Central memory CD8-positive, alpha-beta T cell (primary cell): ENCODE measurements around the gene NLRP3.

Experiments
- ATAC-seq: fragments of 150-1000 bp; cut with Tn5 transposase; replicated peaks from 2 replicates; pipeline ENCODE4 v1.10.0; 2022; ENCODE audit warnings: mild to moderate bottlenecking, moderate FRiP score, moderate number of reproducible peaks; ENCODE audit not compliant: poor library complexity, severe bottlenecking; ENCODE audit errors: extremely low read depth
- DNase-seq, 2 donors: peaks; one replicate each; pipeline ENCODE4 v3.0.0; 2021; ENCODE audit warnings: low spot score in 2 of 2
- H3K27ac Mint-ChIP-seq: one replicate; pipeline ENCODE4 v1.8.0; 2022; ENCODE audit warnings: low read depth, mild to moderate bottlenecking, moderate library complexity, mixed read lengths
- H3K27me3 Mint-ChIP-seq: one replicate; pipeline ENCODE4 v1.8.0; 2022; ENCODE audit warnings: mixed read lengths
- H3K36me3 Mint-ChIP-seq: one replicate; pipeline ENCODE4 v1.8.0; 2022; ENCODE audit warnings: mild to moderate bottlenecking, moderate library complexity, mixed read lengths; ENCODE audit not compliant: insufficient read depth
- H3K4me1 Mint-ChIP-seq: one replicate; pipeline ENCODE4 v1.8.0; 2022; ENCODE audit warnings: mixed read lengths
- H3K4me3 Mint-ChIP-seq: one replicate; pipeline ENCODE4 v1.8.0; 2022; ENCODE audit warnings: mild to moderate bottlenecking, moderate library complexity, mixed read lengths
- H3K9me3 Mint-ChIP-seq: one replicate; pipeline ENCODE4 v1.8.0; 2022; ENCODE audit warnings: mixed read lengths

Gene NLRP3

DNA sequence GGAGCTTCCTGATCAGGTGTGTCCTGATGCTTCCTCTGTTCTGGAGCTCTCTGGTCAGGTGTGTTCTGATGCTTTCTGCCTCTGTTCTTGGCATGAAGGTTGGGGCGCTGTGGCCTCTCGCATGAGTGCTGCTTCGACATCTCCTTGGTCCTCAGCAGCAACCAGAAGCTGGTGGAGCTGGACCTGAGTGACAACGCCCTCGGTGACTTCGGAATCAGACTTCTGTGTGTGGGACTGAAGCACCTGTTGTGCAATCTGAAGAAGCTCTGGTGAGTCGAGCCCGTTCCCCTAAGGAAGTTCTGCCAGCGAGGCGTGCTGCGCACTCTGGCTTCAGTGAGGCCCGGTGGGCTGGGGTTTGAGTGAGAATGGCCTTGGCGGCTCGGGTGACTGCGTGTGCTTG lies 18.0 kb downstream of the NLRP3 start:
- no peak overlapping the region for H3K27ac Mint-ChIP-seq
- H3K4me3 Mint-ChIP-seq = no peak overlapping the region
- H3K27me3 Mint-ChIP-seq = no peaks in the 10 kb centered on the region
- no peak for ATAC-seq
- DNase-seq = no peak
- H3K36me3 Mint-ChIP-seq = peaks cover 26% of the 10 kb centered on the region
- H3K9me3 Mint-ChIP-seq = no peaks in the 10 kb centered on the region
- H3K4me1 Mint-ChIP-seq = peaks cover 5% of the 10 kb centered on the region

- H3K9me3 Mint-ChIP-seq = no peaks in the 10 kb centered on the region
- H3K27ac Mint-ChIP-seq = no peak overlapping the region
These were observed 19.2 kb downstream of the NLRP3 start for GRCh38 chr1:247435030-247435758.

DNA sequence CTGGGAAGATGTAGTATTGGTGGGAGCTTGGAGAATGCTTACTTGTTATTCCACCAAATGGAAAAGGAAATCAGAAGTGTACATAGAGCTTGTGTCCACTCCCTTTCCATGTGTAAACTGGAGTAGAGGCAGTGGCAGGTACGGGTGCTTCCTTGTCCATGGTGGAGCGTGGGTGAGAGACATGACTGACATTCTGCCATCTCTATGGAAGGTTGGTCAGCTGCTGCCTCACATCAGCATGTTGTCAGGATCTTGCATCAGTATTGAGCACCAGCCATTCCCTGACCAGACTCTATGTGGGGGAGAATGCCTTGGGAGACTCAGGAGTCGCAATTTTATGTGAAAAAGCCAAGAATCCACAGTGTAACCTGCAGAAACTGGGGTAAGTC lies 19.8 kb downstream of the NLRP3 start:
- Mint-ChIP-seq H3K4me1 (peaks cover 14% of the 10 kb centered on the region), H3K9me3 (no peaks in the 10 kb centered on the region), H3K27ac (no peak overlapping the region), H3K4me3 (no peak overlapping the region), H3K36me3 (peaks cover 25% of the 10 kb centered on the region), H3K27me3 (no peaks in the 10 kb centered on the region)
- ATAC-seq (no peak), DNase-seq (no peak)

More at GRCh38 chr1:247435030-247435758, 19.2 kb downstream of the NLRP3 start:
- H3K4me1 Mint-ChIP-seq = peaks cover 9% of the 10 kb centered on the region
- H3K36me3 Mint-ChIP-seq = peaks cover 26% of the 10 kb centered on the region
- no peak overlapping the region for H3K4me3 Mint-ChIP-seq
- no peak for ATAC-seq
- H3K27me3 Mint-ChIP-seq = no peaks in the 10 kb centered on the region
- no peak for DNase-seq

DNA sequence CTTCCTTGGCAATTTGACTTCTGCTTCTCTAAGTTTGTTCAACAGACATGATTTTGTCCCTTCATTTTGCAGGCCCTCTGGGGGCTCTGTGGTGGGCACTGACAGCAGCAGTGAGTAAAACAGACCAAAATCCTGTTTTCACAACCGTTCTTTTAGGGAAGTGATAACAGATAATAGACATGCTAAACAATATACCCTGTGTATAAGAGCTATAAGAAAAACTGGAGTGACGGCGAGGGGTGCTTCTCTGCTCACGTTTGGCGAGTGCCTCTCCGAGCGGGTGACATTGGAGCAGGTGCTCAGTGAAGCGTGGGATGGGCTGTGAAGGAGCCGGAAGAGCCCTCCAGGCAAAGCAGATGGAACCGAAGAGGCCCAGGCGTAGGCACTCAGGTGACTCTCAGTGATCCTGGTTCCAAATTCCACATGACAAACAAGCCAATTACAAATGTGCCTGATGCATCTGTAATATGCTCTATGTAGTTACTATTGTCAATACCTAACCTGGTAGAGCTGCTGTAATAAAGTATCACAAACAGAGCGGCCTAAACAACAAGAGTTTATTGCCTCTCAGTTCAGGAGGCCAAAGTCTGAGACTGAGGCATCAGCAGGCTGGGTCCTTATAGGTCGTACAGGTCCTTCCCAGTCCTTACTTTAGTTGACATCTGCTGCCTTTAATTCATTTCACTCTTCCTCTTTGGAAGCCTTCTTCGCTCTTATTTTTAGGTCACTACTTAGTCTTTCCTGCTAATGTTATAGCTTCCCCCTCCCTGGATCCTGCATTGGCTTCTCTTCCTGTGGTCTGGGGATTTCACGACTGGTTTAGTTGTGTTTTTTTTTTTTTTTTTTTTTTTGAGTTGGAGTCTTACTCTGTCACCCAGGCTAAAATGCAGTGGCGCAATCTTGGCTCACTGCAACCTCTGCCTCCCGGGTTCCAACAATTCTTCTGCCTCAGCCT lies 21.9 kb downstream of the NLRP3 start:
- H3K27ac Mint-ChIP-seq = no peak overlapping the region
- ATAC-seq = no peak
- H3K27me3 Mint-ChIP-seq = no peaks in the 10 kb centered on the region
- no peak overlapping the region for H3K4me3 Mint-ChIP-seq
- H3K4me1 Mint-ChIP-seq = peaks cover 9% of the 10 kb centered on the region
- H3K36me3 Mint-ChIP-seq = peaks cover 18% of the 10 kb centered on the region
- no peak for DNase-seq
- no peaks in the 10 kb centered on the region for H3K9me3 Mint-ChIP-seq

GRCh38 chr1:247440001-247440620 lies 24.1 kb downstream of the NLRP3 start:
- H3K27ac Mint-ChIP-seq = peak overlapping the region; percentile 49
- peak; percentile 56 for ATAC-seq
- DNase-seq = no peak
- H3K27me3 Mint-ChIP-seq = no peaks in the 10 kb centered on the region
- no peaks in the 10 kb centered on the region for H3K9me3 Mint-ChIP-seq
- peaks cover 9% of the 10 kb centered on the region for H3K4me1 Mint-ChIP-seq
- H3K4me3 Mint-ChIP-seq = no peak overlapping the region
- H3K36me3 Mint-ChIP-seq = peaks cover 27% of the 10 kb centered on the region

GRCh38 chr1:247441606-247442005 lies 25.6 kb downstream of the NLRP3 start:
- DNase-seq (no peak), ATAC-seq (no peak)
- Mint-ChIP-seq H3K4me3 (no peak overlapping the region), H3K27ac (peak overlapping the region; percentile 49), H3K4me1 (peaks cover 9% of the 10 kb centered on the region), H3K9me3 (no peaks in the 10 kb centered on the region), H3K27me3 (no peaks in the 10 kb centered on the region), H3K36me3 (peaks cover 39% of the 10 kb centered on the region)

DNA sequence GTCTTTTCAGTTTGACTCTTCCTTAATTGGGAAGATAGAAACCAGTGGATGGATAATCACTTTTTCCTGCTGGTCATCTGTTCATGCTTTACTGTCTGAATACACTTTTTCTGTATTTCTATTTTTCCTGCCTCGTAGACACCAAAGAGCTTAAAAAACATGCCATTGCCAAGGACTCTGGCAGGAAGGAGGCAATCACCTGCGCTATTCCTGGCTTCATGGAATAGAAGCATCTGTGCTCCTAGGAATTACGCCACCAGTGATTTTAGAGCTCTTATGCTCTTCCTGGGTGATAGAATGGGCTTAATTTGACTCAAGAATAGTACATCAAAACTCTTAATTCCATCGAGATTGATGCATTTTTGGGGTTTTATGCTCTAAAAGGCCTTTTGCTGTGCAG lies 26.2 kb downstream of the NLRP3 start:
- ATAC-seq = no peak
- no peak overlapping the region for H3K4me3 Mint-ChIP-seq
- peaks cover 41% of the 10 kb centered on the region for H3K36me3 Mint-ChIP-seq
- H3K4me1 Mint-ChIP-seq = peaks cover 9% of the 10 kb centered on the region
- H3K27me3 Mint-ChIP-seq = no peaks in the 10 kb centered on the region
- DNase-seq = no peak
- H3K27ac Mint-ChIP-seq = no peak overlapping the region
- no peaks in the 10 kb centered on the region for H3K9me3 Mint-ChIP-seq

- no peak overlapping the region for H3K27ac Mint-ChIP-seq
- H3K4me3 Mint-ChIP-seq = no peak overlapping the region
- no peaks in the 10 kb centered on the region for H3K9me3 Mint-ChIP-seq
- no peak for DNase-seq
- H3K4me1 Mint-ChIP-seq = peaks cover 9% of the 10 kb centered on the region
- ATAC-seq = no peak
- peaks cover 50% of the 10 kb centered on the region for H3K36me3 Mint-ChIP-seq
- H3K27me3 Mint-ChIP-seq = no peaks in the 10 kb centered on the region
These were observed 27.7 kb downstream of the NLRP3 start for GRCh38 chr1:247443641-247444040.

GRCh38 chr1:247444571-247444970 lies 28.6 kb downstream of the NLRP3 start:
- Mint-ChIP-seq H3K27ac (no peak overlapping the region), H3K9me3 (no peaks in the 10 kb centered on the region), H3K36me3 (peaks cover 51% of the 10 kb centered on the region), H3K27me3 (no peaks in the 10 kb centered on the region), H3K4me3 (no peak overlapping the region), H3K4me1 (peaks cover 9% of the 10 kb centered on the region)
- DNase-seq (no peak), ATAC-seq (no peak)

GRCh38 chr1:247445526-247446356 lies 29.8 kb downstream of the NLRP3 start:
- no peak for ATAC-seq
- Mint-ChIP-seq H3K4me1 (no peaks in the 10 kb centered on the region), H3K36me3 (peaks cover 51% of the 10 kb centered on the region), H3K27me3 (no peaks in the 10 kb centered on the region), H3K27ac (peak overlapping the region; percentile 5), H3K9me3 (no peaks in the 10 kb centered on the region), H3K4me3 (no peak overlapping the region)
- no peak for DNase-seq

DNA sequence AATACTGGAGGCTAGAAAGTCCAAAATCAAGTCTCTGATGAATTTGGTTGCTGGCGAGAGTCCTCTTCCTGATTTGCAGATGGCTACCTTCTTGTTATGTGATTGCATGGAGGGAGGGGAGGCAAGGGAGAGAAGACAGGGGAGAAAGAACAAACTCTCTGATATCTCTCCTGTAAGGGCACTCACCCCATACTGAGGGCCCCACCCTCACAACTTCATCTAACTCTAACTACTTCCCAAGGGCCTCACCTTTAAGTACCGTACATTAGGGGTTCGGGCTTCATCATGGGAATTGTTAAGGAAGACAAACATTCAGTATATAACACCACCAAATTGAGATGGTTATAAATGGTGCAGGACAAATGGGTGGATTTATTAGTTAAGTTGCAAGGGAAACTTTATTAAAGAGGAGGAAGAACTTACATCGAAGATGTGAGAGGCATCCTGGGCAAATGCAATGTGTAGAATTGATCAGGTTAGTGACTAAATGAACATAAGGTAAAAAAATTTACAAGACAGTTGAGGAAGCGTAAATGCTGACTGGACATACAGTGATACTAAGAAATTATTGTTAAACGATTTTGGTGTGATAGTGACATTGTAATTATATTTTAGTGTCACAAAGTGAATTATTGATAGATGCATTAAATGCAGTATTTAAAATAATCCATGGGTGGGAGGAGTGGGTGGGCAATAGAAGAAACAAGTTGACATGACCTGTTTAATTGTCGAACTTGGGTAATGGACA lies 31.4 kb downstream of the NLRP3 start:
- H3K4me1 Mint-ChIP-seq = no peaks in the 10 kb centered on the region
- no peak overlapping the region for H3K27ac Mint-ChIP-seq
- no peaks in the 10 kb centered on the region for H3K27me3 Mint-ChIP-seq
- DNase-seq (no peak), ATAC-seq (no peak)
- peaks cover 56% of the 10 kb centered on the region for H3K36me3 Mint-ChIP-seq
- H3K4me3 Mint-ChIP-seq = no peak overlapping the region
- no peaks in the 10 kb centered on the region for H3K9me3 Mint-ChIP-seq
